ENCODE data around the gene DENND1B.
"Not testable (repeated sequence)": the region's sequence is repeated elsewhere in the genome, so short reads cannot be mapped to it uniquely, and the experiment has no call there.

- not testable (repeated sequence) for TF ChIP-seq EZH2 (IDR thresholded peaks at IDR 0.05; ENCODE audit: insufficient read depth, poor library complexity, severe bottlenecking); EZH2phosphoT487 (IDR thresholded peaks at IDR 0.05; ENCODE audit: insufficient read depth, low read depth)
Observed at GRCh38 chr1:197755553-197755952, 19.7 kb downstream of the DENND1B start.
